Muscle of back (tissue), 11 donors: Measurements from ENCODE around the gene TMEM59L. TPM values are rescaled to one million over a fixed set of nuclear protein-coding genes. Genes with fewer than 3 reads are reported as not detected.
A peak's percentile ranks its signal among the peaks of the same experiment; 100 is the strongest.

Experiments used
- DNase-seq, 3 donors: peaks; one replicate each; pipeline versions ENCODE4 v3.0.0 to v3.0.0-alpha.2; 2013
- polyA plus RNA-seq, 10 donors: library from polyadenylated mRNA; unstranded; fragments of 120-200 nt; gene quantifications; one replicate each; pipeline ENCODE4 v1.2.1, GENCODE V29; 2013; ENCODE audit not compliant: insufficient read length in 10 of 10

TMEM59L gene
- polyA plus RNA-seq, 10 donors: 3.9 to 16.5 (median 10.0) TPM

DNA sequence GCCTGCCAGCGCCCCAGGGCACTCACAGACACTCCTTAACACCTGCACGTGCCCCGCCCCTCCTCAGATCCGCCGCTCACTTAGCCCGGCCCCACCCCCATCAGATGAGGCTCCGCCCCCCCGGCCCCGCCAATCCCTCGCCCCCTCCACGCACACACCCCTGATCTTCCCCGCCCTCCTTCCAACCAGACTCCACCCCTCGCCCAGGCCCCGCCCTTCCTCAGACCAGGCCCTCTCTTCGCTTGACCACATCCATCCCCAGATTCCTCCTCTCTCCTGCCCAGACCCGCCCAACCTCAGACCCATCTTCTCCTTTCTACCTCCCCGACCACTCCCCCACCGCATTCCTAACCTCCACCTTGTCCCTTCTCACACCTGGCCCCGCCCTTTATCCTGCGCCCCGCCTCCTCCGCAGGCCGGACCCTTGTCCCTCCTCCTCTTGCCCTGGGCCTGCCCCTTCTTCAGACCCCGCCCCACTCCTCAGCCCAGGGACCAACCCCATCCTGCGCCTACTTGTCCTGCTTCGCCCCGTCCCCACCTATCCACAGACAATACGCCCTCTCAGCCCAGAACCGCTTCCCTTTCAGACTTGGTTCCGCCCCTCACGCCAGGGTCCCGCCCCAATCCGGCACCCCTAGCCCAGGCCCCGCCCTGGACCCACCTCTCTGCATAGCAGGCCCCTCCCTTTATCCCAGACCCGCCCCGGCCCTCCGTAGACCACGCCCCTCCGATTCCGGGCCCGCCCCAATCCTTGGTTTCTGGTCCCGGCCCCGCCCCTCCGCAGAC, 23.7 kb downstream of the TMEM59L start:
- peak; percentile 88 to 91 (median 89) for DNase-seq

DNA sequence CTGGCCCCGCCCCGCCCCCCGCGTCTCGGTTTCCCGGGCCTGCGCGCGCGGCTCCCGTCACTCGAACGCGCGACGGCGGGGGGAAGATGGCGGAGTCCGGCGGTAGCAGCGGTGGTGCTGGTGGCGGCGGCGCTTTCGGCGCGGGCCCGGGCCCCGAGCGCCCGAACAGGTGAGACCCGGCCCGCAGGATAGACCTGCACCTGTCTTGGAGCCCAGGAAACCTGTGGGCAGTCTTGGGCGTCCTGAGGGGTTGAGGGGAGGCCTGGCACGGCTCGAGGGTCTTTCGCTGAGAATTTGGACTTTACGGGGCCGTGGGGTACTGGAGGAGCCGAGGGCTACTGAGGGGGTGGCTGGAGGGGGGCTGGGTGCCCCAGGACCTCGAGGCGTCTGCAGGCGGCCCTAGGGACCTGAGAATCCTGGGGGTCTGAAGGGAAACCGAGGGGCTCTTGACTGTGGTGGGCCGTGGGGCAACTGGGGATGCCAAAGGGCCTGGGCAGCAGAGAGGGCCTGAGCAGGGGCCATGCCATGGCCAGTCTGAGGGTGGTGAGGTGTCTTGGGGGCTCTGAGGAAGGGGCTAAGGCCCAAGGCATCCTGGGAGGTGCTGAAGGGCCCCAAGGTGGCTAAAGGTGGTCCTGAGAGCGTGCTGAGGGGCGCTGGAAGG, 24.4 kb downstream of the TMEM59L start, which contains the start of gene KLHL26:
TSS of gene KLHL26 (plus strand) at position 60 of the 661 bp plus-strand sequence. CDS start at position 87, 27 bp downstream.
- no peak for DNase-seq

DNA sequence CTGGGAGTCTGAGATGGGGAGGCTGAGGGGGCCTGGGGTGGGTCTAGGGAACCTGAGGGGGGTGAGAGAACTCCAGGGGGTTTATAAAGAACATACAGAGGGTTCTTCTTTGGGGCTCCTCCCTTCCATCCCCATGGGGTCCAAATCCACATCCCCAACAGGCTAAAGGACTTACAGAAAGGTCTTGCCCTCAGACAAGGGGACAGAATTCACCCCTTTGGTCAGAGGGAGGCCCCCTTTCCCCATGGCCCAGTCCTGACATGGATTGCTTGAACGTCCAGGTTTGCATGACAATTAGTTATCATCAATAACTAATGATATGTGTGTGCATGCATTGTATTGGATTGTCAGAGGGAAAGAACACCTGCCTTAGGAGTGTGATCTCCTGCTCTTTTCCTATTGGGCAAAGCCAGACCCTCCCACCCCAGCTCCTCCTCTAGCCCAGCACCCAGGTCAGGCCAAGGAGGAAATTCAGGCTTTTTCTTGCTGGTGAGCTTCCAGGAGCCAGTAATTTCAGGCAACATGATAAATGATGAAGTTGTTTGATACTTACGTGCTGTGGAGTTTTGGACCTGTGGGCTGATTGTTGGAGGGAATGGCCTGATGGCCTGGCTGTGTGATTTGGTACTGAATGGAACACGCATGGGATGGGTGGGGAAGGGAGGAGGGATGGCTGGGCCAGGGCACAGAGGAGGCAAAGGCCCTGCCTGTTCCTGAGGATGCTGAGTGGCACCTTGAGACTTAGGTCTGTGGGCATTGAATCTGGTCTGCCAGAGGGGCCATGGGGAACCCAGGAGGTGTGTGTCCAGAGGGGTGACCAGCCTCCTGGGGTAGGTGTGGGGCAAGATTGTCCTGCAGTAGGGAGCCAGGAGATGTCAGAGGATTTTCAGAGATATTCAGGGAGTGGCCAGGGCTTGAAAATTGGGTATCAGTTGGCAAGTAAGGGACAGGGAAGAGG, 25.3 kb downstream of the TMEM59L start:
- DNase-seq: no peak

DNA sequence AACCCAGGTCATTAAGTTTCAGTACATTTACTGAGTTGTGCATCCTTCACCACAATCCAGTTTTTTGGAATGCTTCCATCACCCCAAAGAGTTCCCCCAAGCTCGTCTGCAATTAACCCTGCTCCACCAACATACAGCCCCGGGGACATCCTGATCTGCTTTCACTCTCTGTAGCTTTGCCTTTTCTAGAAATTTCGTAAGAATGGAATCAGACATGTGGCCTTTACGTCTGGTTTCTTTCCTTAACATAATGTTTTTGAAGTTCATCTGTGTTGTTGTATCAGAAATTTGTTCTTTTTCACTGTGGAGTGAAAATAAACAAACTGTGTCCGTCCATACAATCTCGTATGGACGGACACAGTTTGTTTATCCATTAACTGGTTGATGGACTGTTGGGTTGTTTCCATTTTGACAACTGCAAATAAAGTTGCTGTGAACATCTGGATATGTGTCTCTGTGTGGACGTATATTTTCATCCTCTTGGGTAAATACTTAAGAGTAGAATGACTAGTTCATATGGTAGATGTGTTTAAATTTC, 27.1 kb downstream of the TMEM59L start:
- DNase-seq: no peak

DNA sequence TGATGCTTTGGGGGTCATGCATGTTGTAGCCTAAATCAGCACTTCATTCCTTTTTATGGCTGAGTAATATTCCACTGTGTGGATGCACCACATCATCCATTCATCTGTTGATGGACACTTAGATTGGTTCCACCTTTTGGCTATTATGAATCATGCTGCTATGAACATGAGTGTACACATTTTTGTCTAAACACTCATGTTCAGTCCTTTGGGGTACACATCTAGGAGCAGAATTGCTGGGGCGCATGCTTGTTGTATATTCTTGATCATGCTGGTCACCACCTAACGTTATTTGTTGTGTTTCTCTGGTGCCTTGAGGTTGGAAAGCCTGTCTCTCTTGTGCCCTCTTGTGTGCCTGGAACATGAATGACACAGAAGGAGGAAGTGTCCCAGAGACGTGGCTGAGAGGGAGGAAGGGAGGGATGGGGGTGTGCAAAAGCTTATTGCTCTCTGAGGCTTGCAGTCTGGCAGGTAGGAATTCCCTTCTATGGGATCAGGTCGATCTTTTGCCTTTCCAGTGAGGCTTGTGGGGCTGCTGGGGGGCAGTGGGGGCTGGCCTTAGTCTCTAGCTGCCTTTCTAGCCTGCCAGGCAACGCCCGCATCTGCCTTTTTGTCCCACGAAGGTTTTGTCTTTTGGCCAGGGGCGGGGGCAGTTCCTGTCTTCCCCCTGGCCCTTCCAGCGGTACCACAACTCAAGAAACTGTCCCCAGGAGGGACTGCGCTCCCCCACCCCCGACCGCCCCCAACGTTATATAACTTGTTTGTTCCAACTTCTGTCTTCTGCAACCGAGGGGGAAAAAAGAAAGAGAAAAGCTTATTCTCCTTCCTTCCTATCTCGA, 31.7 kb downstream of the TMEM59L start:
- no peak for DNase-seq

DNA sequence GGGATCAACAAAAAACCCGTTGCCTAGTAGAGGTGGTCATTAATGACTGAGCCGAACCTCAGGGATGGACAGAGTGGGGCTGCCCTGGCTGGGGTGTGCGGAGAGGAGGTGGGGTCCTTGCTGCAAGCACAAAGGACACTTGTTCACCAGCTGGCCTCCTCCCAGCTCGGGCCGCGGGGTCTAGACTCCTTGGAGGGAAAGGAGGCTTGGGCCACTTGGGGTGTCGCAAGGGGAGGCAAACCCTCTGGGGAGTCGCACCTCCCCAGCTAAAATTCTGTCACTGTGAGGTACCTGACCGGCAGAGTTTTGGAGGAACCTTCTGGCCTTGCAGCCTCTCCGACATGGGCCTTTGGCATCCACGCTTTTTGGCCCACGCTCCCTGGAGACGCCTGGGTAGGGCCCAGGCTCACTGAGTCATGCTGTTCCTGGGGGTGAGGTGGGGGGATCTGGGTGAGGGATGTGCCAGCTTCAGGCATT, 32.4 kb downstream of the TMEM59L start:
- DNase-seq: no peak

DNA sequence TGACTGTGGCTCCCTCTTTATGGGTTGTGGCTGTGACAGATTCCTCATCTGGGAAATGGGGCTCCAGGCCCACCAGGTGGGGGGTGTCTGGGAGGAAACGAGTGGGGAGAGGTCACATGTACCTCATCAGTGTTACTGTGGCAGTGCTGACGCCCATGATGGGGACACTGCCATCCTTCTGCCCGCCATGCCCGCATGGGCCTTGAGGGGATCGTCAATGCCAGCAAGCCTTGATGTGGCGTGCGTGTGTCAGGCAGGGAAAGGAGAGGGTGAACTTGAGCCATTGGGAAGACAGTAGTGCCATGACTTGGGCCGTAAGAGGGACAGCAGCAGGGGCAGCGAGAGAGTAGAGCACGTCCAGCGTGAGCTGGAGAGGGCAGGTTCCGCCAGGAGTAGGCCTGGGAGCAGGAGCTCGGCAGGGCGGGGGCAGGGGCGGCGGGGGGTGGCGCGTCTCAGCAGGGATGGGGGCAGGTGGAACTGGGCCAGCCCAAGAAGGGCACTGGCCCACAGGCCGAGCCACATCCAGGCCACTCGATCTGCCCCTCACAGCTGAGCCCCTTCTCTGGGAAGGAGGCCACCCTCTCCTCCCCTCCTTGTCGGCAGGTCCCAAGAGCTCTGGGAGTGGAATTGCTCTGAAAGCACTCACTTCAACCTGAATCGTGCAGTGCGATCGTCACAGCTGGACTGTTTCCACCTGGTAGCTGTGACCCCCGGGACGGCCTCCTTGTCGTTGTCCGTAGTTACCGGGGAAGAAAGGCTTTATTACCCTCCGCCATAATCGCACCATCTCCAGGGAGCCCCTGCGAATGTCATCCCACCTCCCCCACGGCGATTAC, 34.1 kb downstream of the TMEM59L start:
- DNase-seq: no peak

DNA sequence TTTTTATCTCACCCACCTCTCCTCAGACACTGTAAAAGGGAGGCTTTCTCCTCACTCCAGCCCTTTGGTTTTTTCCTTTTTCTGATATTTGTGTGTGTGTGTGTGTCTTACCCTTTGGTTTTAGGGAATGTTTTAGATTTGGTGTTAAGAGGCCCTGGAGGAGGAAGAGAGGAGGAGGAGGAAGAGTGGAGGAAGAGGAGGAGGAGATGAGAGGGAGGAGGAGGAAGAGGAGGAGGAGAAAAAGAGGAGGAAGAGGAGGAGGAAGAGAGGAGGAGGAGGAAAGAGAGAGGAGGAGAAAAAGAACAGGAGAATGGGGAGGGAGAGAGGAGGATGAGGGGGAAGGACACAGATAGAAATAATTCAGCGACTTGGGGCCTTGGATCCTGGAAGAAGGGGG, 34.7 kb downstream of the TMEM59L start:
- no peak for DNase-seq

DNA sequence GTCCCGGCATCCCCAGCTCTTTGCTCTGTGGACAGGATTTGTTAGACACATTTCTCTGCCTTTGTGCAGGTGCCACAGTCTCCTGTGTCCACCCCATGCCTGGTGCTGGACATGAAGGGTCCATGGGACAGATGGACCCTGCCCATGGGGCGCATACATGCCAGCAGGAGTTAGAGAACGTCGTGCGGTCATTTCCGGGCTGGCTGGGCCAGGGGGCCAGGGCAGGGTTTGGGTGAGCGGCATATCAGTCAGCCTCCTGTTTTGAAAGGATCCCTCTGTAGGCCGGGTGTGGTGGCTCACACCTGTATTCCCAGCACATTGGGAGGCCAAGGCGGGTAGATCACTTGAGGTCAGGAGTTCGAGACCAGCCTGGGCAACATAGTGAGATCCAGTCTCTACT, 35.1 kb downstream of the TMEM59L start:
- DNase-seq: no peak

DNA sequence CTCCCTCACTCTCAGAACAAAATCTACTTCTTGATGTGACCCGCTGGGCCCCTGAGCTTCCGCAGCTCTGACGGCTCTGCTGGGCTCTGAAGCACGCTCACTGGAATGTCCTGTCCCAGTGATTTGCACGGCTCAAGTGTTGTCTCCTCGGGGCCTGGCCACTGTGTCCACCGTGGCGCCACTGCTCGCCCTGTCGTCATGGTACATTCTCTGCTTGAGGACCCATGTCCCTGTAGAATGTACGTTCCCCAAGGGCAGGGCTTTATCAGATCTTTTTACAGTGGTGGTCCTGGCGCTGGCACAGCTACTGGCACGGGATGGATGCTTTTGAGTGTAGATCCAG, 36.3 kb downstream of the TMEM59L start:
- peak in 1 of 3 donors; percentile 74 for DNase-seq

DNA sequence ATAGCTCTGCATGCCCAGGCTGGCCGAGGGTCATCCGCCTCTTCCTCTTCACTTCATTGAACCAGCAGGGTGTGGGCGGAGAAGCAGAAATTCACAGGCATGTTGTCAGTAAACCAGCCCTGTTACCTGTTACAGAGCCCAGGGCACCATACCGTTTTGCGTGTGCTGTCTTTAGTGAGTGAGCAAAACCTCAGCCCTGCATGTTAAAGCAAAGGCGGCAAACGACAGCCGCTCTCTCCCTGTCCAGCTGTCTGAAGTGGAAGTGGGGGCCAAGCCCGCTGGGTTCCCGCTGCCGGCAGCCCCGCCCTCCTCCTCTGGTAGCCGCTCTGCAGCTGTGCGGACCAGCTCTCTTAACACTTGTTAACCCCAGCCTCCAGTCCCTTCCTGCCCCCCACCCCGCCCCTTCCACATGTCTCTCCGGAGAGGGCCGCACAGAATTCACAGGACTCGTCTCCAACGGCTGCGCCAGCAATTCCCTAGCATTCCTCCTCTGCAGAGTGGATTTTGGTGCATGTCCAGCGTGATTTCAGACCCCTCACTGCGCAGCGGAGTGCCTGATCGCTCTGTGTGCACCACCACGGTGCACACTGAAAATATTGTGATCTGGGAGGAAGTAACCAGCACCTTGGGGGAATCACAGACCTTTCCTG, 36.8 kb downstream of the TMEM59L start:
- DNase-seq: peak; percentile 62 to 94 (median 82)

DNA sequence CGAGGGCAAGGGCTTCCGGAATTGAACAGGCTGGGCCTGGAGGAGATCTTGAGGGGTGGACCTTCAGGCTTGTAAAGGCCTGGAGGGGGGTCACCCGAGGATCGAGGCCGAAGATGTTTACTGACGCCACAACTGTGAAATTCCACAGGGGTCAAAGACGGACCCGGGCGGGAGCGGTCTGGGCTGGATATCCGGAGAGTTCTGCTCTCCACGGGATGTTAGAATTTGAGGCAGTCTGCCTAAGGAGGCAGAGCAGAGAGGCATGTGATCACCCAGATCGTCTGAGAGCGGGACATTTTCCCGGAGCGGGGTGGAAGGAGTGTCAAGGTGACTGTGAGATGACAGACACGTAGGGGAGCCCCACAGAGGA, 37.3 kb downstream of the TMEM59L start:
- DNase-seq: peak in 2 of 3 donors; percentile 40 to 69

DNA sequence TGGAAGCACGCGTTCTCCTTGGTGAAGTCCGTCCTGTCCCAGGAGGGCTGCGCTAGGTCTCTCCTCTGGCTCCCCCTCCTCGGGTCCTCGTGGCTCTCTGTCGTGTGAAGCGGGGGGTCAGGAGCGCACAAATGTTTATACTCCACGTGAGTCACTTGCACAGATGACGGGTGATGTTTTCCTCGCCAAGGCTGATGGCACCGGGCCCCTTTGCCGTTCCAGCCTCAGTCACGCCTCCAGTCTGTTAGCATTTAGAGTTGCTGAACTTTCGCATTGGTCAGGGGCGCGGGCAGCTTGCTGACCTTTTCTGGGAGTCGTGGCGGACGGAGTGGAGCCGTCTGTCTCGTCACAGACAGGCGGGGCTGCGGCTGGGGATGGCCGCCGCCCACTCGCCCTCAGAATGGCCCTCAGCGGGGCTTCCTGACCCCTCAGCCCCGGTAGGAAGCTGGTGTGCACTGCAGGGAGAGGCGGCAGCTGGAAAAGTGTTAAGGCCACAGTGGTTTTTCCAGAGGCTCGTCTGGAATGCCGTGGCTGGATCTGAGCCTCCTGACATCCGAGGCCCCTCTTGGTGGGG, 37.9 kb downstream of the TMEM59L start:
- peak; percentile 38 to 91 (median 73) for DNase-seq

DNA sequence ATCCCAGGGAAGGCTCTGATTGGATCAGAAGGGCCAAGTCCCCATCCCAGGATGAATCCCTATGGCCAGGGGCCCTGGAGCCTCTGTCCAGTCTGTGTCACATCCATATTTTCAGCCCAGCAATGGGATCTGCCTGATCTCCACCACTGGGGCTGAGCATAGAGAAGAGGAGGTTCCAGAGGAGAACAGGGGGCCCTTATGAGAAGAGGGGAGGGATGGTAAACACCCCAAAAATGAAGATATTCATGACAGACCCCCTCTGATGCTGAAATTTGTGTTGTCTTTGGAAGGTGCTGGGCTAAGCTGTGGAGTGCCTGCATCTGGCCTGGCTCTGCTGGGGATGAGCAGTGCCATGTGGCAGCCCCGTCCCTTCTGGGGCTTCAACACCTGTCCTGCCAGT, 38.6 kb downstream of the TMEM59L start:
- no peak for DNase-seq

DNA sequence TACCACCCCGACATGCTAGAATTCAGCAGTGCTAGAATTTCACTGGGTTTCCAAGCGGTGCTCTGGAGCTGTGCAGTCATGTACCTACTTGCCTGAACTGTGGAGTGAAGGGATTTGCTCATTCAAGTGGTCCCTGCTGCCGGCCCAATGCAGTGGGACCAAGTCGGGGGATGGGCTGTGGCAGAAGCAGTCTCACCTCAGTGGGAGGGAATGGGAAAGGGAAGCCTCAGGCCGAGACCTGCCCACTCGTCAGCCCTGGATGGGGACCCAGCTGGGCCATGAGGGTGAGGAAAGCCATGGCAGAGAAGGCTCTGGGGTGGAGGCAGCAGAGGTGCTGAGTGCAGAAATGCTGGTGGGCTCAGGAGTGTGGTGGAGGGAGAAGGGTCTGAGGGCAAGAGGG, 39.1 kb downstream of the TMEM59L start:
- no peak for DNase-seq

DNA sequence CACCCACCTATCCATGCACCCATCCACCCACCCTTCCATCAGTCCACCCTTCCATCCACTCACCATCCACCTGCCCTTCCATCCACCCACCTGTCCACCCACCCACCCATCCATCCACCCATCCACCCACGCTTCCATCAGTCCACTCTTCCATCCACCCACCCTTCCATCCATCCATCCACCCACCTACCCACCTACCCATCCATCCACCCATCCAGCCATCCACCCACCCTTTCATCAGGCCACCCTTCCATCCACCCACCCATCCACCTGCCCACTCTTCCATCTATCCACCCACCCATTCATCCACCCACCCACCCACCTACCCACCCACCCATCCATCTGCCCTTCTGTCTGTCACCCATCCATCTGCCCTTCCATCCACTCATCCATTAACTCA, 41.2 kb downstream of the TMEM59L start:
- no peak for DNase-seq

DNA sequence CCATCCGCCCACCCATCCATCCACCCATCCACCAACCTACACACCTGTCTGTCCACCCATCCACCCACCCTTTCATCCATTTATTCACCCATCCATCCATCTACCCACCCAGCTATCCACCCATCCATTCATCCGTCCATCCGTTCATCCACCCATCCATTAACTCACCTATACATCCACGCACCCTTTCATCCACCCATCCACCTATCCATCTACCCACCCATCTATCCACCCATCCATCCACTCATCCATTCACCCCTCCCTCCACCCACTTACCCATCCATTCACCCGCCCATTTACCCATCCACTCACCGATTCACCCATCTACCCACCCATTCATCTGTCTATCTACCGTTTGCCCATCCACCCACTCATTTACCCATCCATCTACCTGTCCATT, 41.8 kb downstream of the TMEM59L start:
- DNase-seq: no peak

DNA sequence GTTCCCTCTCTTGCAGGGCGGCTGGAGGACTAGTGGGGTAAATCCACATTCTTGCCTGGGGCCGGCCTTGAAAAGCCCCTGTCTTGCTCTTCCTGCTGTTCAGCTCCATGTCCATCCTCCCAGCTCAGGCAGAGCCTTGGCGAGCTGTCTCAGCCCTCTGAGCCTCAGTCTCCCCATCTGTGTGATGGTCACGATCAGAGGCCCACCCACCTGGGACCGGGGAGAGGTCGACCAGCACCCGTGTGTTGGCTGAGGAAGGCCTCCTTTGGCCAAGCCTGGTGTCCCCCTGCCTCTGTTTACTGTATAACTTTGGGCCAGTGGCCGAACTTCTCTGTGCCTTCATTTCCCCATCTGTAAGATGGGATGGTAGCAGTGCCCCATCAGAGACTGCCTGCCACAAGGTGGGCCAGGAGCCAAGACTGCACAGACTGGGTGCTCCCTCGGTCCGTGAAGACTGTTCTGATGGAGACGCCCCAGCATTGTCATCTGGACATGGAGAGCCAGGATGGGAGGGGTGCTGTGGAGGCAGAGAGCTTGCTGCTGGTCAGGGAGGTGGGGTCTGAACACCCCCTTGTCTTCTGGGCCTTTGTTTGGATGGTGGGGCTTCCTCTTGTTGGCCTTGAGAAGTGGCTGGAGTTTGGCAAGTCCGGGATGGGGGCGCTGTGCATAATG, 42.6 kb downstream of the TMEM59L start:
- DNase-seq: no peak
